Astrocyte (in vitro differentiated cells and primary cell): Measurements from ENCODE around the gene CRISPLD2. TPM values are rescaled to one million over a fixed set of nuclear protein-coding genes. Genes with fewer than 3 reads are reported as not detected.

ENCODE experiments used
- DNase-seq: peaks from one replicate; pipeline ENCODE4 v3.0.0-alpha.2; 2010; ENCODE audit warnings: low read depth
- FAIRE-seq: peaks from 2 replicates; lab custom pipeline; 2011; peaks lifted over from hg19 to GRCh38; lab: Jason Lieb, UNC
- H2AFZ ChIP-seq: 2 replicates; pipeline ENCODE4 v1.6.0; 2012; ENCODE audit warnings: low read depth, low read length, inconsistent platforms
- H3K27ac ChIP-seq: 2 replicates; pipeline ENCODE4 v1.5.1; 2011; ENCODE audit warnings: low read depth, low read length, inconsistent platforms
- H3K27me3 ChIP-seq: 2 replicates; pipeline ENCODE4 v1.6.0; 2011; ENCODE audit warnings: low read length, inconsistent platforms; ENCODE audit not compliant: insufficient read depth
- H3K36me3 ChIP-seq: 2 replicates; pipeline ENCODE4 v1.5.1; 2011; ENCODE audit warnings: low read length, inconsistent platforms; ENCODE audit not compliant: insufficient read depth
- H3K4me1 ChIP-seq: 2 replicates; pipeline ENCODE4 v1.5.1; 2011; ENCODE audit warnings: low read length, inconsistent platforms; ENCODE audit not compliant: insufficient read depth
- H3K4me2 ChIP-seq: 2 replicates; pipeline ENCODE4 v1.6.0; 2012; ENCODE audit warnings: low read length, inconsistent platforms
- H3K4me3 ChIP-seq: 2 replicates; pipeline ENCODE4 v1.5.1; 2011; ENCODE audit warnings: low read depth, mild to moderate bottlenecking, low read length, inconsistent platforms; ENCODE audit not compliant: insufficient read depth
- H3K79me2 ChIP-seq: 2 replicates; pipeline ENCODE4 v1.6.0; 2012; ENCODE audit warnings: mild to moderate bottlenecking, low read length, inconsistent platforms; ENCODE audit not compliant: insufficient read depth
- H3K9ac ChIP-seq: 2 replicates; pipeline ENCODE4 v1.6.0; 2012; ENCODE audit warnings: mild to moderate bottlenecking, low read length, inconsistent platforms
- H3K9me3 ChIP-seq: 2 replicates; pipeline ENCODE4 v1.5.1; 2012; ENCODE audit warnings: low read depth, mild to moderate bottlenecking, low read length, inconsistent platforms; ENCODE audit not compliant: insufficient read depth
- H4K20me1 ChIP-seq: 2 replicates; pipeline ENCODE4 v1.6.0; 2012; ENCODE audit warnings: low read length, inconsistent platforms; ENCODE audit not compliant: insufficient read depth
- H3K27ac Mint-ChIP-seq: one replicate; pipeline ENCODE4 v1.8.0; 2021; ENCODE audit warnings: mild to moderate bottlenecking, mixed read lengths; ENCODE audit not compliant: unreplicated experiment
- H3K27me3 Mint-ChIP-seq: one replicate; pipeline ENCODE4 v1.8.0; 2021; ENCODE audit warnings: low read depth, mixed read lengths; ENCODE audit not compliant: unreplicated experiment
- H3K36me3 Mint-ChIP-seq: one replicate; pipeline ENCODE4 v1.8.0; 2021; ENCODE audit warnings: low read depth, mixed read lengths; ENCODE audit not compliant: unreplicated experiment
- H3K4me1 Mint-ChIP-seq: one replicate; pipeline ENCODE4 v1.8.0; 2021; ENCODE audit warnings: low read depth, mixed read lengths; ENCODE audit not compliant: unreplicated experiment
- H3K4me3 Mint-ChIP-seq: one replicate; pipeline ENCODE4 v1.8.0; 2021; ENCODE audit warnings: mild to moderate bottlenecking, moderate library complexity, mixed read lengths; ENCODE audit not compliant: unreplicated experiment
- H3K9me3 Mint-ChIP-seq: one replicate; pipeline ENCODE4 v1.8.0; 2021; ENCODE audit warnings: mild to moderate bottlenecking, mixed read lengths; ENCODE audit not compliant: unreplicated experiment
- EZH2 ChIP-seq: IDR thresholded peaks from 2 replicates; pipeline ENCODE4 v1.6.1; 2012; ENCODE audit warnings: mild to moderate bottlenecking, low read length, inconsistent platforms; ENCODE audit not compliant: insufficient read depth
- total RNA-seq: library from RNA; stranded (reverse); gene quantifications from 2 replicates; pipeline ENCODE4 v1.2.1, GENCODE V29; 2021
- TF ChIP-seq, protein P1 (sequence below): IDR thresholded peaks from 2 replicates; pipeline ENCODE4 v1.5.1; 2011; ENCODE audit warnings: low read depth, mild to moderate bottlenecking, inconsistent platforms, low read length, moderate library complexity; ENCODE audit not compliant: insufficient read depth

Gene CRISPLD2
- total RNA-seq, 1 donor from 2014 or later = 1.8 TPM

DNA sequence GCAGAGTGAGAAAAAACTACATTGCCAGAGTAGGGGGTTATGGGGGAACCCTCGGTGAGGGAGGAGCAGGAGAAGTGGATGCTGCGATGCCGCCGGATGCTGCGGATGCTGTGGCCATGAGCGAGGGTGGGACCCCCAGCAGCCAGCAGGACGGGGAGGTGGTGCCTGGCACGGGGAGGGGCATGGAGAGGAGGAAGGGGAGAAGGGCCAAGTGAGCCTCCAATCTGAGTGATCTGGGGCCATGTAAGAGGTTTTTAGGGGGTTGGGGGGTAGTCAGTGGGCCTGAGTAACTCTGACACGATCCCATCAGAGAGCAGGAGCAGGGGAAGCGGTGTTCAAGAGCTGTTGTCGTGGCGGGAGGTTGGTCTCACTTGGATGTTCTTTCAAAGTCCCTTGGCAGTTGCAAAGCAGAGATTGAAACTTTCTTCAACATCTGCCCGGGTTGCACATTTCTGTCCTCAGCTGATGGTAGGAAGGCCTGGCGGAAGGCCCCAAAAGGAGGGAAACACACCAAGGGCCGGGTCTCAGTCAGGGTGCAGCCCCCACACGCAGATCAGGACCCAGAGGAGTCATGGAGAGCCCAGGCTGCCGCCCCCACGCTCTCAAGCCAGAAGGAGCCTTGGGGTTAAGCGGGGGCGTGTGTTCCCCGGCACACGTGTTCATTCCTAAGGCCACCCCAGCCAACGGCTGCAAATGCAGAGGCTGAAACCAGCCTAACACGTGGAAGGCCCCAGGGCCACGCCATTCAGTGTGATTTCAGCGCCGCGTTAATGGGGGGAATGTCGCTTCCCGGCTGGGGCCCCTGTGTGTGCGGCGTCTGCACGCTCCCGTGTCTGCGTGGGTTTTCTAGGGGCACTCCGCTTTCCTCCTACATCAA is 109.9 kb downstream of the CRISPLD2 start:
- FAIRE-seq = no peak
- H3K4me3 Mint-ChIP-seq = no peak overlapping the region

DNA sequence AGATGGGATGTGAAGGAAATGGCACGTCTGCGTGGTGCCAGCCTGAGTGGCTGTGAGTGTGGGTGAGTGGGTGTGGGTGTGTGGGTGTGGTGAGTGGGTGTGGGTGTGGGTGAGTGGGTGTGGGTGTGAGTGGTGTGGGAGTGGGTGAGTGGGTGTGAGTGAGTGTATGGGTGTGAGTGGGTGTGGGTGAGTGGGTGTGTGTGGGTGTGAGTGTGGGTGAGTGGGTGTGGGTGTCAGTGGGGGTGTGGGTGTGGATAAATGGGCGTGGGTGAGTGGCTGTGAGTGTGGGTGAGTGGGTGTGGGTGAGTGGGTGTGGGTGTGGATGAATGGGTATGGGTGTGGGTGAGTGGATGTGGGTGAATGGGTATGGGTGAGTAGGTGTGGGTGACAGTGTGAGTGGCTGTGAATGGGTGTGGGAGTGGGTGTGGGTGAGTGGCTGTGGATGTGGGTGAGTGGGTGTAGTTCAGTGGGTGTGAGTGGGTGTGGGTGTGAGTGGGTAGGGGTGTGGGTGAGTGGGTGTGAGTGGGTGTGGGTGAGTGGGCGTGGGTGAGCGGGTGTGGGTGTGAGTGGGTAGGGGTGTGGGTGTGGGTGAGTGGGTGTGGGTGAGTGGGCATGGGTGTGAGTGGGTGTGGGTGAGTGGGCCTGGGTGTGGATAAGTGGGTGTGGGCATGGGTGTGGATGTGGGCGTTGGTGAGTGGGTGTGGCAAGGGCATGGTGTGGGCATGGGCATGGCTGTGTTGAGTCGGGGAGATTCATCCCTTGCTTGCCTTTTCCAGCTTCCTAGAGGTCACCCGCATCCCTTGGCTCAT is 110.7 kb downstream of the CRISPLD2 start:
- Histone ChIP-seq H2AFZ (no peak overlapping the region), H3K4me3 (no peak overlapping the region), H3K27ac (no peak overlapping the region), H3K4me1 (no peaks in the 10 kb centered on the region), H3K9me3 (no peaks in the 10 kb centered on the region), H3K36me3 (no peaks in the 10 kb centered on the region), H3K27me3 (no peaks in the 10 kb centered on the region), H3K4me2 (no peak overlapping the region), H4K20me1 (no peaks in the 10 kb centered on the region), H3K9ac (no peak overlapping the region), H3K79me2 (no peaks in the 10 kb centered on the region)
- peaks cover 21% of the 10 kb centered on the region for H3K27me3 Mint-ChIP-seq
- H3K4me3 Mint-ChIP-seq = no peak overlapping the region
- H3K27ac Mint-ChIP-seq = no peak overlapping the region
- FAIRE-seq (no peak), DNase-seq (no peak)
- TF ChIP-seq EZH2 = no peak
- TF ChIP-seq, protein P1, sequence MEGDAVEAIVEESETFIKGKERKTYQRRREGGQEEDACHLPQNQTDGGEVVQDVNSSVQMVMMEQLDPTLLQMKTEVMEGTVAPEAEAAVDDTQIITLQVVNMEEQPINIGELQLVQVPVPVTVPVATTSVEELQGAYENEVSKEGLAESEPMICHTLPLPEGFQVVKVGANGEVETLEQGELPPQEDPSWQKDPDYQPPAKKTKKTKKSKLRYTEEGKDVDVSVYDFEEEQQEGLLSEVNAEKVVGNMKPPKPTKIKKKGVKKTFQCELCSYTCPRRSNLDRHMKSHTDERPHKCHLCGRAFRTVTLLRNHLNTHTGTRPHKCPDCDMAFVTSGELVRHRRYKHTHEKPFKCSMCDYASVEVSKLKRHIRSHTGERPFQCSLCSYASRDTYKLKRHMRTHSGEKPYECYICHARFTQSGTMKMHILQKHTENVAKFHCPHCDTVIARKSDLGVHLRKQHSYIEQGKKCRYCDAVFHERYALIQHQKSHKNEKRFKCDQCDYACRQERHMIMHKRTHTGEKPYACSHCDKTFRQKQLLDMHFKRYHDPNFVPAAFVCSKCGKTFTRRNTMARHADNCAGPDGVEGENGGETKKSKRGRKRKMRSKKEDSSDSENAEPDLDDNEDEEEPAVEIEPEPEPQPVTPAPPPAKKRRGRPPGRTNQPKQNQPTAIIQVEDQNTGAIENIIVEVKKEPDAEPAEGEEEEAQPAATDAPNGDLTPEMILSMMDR = no peak
- H3K36me3 Mint-ChIP-seq = no peaks in the 10 kb centered on the region
- peaks cover 15% of the 10 kb centered on the region for H3K4me1 Mint-ChIP-seq
- H3K9me3 Mint-ChIP-seq = peaks cover 4% of the 10 kb centered on the region

More for the DNA sequence above, 109.9 kb downstream of the CRISPLD2 start:
- peaks cover 23% of the 10 kb centered on the region for H3K27me3 Mint-ChIP-seq
- TF ChIP-seq EZH2 = no peak
- TF ChIP-seq, protein P1 = no peak
- Histone ChIP-seq H3K79me2 (no peaks in the 10 kb centered on the region), H3K36me3 (no peaks in the 10 kb centered on the region), H3K4me1 (no peaks in the 10 kb centered on the region), H3K9ac (no peak overlapping the region), H3K27ac (no peak overlapping the region), H3K4me2 (no peak overlapping the region), H3K27me3 (no peaks in the 10 kb centered on the region), H2AFZ (no peak overlapping the region), H3K4me3 (no peak overlapping the region), H4K20me1 (no peaks in the 10 kb centered on the region), H3K9me3 (no peaks in the 10 kb centered on the region)
- H3K36me3 Mint-ChIP-seq = no peaks in the 10 kb centered on the region
- H3K27ac Mint-ChIP-seq = no peak overlapping the region
- peaks cover 4% of the 10 kb centered on the region for H3K9me3 Mint-ChIP-seq
- DNase-seq = no peak
- H3K4me1 Mint-ChIP-seq = peaks cover 15% of the 10 kb centered on the region
